HG03108 (cell line): Measurements from ENCODE around the gene ANGPTL8.

Experiments
- ATAC-seq: cut with Tn5 transposase; IDR thresholded peaks from one replicate; pipeline ENCODE4 v1.9.1; 2021; ENCODE audit warnings: moderate library complexity; ENCODE audit not compliant: unreplicated experiment

The ANGPTL8 gene

GRCh38 chr19:11286312-11286974 is 47.0 kb downstream of the ANGPTL8 start:
- no peak for ATAC-seq

- ATAC-seq, result no peak
Measured at GRCh38 chr19:11288349-11288748, 48.9 kb downstream of the ANGPTL8 start.

GRCh38 chr19:11290256-11290655 is 50.8 kb downstream of the ANGPTL8 start:
- no peak for ATAC-seq

- ATAC-seq, result no peak
Measured at GRCh38 chr19:11291415-11291814, 52.0 kb downstream of the ANGPTL8 start.
